ENCODE data around the gene VCP.

The VCP gene

DNA sequence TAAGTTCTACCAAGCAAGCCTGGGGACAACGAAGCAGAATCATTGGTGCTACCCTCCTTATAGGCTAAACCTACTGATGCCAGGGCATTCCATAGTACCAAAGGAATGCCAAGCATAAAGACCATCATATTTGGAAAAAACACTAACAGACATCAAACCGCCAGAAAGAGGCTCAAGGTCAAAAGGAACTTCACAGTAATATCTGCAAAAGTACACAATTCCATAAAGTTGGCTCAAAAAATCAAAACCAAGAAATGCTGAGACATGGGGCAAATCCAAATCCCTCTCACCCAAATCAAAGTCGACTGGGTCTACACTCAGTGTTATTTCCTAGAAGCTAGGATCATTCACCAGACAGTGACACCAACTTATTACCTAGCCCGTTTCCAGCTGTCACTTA, 3.4 kb downstream of the VCP start:
- H3K9me3 ChIP-seq (ENCODE audit: severe bottlenecking), result no peaks in the 10 kb centered on the region
- ATAC-seq (ENCODE audit: low read depth) (no peak), DNase-seq (ENCODE audit: low spot score) (no peak)
- H3K27me3 ChIP-seq (ENCODE audit: insufficient read depth, poor library complexity, severe bottlenecking), result no peaks in the 10 kb centered on the region
- TF ChIP-seq, protein P1, sequence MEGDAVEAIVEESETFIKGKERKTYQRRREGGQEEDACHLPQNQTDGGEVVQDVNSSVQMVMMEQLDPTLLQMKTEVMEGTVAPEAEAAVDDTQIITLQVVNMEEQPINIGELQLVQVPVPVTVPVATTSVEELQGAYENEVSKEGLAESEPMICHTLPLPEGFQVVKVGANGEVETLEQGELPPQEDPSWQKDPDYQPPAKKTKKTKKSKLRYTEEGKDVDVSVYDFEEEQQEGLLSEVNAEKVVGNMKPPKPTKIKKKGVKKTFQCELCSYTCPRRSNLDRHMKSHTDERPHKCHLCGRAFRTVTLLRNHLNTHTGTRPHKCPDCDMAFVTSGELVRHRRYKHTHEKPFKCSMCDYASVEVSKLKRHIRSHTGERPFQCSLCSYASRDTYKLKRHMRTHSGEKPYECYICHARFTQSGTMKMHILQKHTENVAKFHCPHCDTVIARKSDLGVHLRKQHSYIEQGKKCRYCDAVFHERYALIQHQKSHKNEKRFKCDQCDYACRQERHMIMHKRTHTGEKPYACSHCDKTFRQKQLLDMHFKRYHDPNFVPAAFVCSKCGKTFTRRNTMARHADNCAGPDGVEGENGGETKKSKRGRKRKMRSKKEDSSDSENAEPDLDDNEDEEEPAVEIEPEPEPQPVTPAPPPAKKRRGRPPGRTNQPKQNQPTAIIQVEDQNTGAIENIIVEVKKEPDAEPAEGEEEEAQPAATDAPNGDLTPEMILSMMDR (IDR thresholded peaks at IDR 0.05; ENCODE audit: poor library complexity, severe bottlenecking), result no peak
- peaks cover 76% of the 10 kb centered on the region for H3K36me3 ChIP-seq (ENCODE audit: low read depth)
- peaks cover 17% of the 10 kb centered on the region for H3K4me1 ChIP-seq (ENCODE audit: insufficient read depth, poor library complexity, severe bottlenecking)
- H3K4me3 ChIP-seq (ENCODE audit: severe bottlenecking), result no peak overlapping the region
- no peak overlapping the region for H3K27ac ChIP-seq (ENCODE audit: poor library complexity, severe bottlenecking)

DNA sequence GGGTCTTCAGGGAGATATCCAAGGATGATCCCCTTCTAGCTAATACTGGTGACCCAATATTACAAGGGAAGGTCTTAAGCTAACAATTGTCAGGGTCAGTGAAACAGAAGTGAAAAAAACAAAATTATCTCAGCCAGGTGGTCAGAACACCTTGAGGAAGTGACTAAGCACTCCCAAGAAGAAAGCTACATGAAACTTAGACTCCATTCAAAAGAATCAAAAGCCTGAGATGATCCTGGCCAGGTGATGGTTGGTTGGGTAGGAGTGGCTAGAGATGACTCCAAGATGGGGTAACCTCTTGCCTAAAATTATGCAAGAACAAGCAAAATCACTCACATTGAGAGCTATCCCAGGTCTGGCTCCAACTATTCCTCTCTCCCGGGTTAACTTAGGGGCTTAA, 5.4 kb downstream of the VCP start:
- H3K27ac ChIP-seq (ENCODE audit: poor library complexity, severe bottlenecking), result no peak overlapping the region
- ATAC-seq (ENCODE audit: low read depth) (peak; percentile 3; the same call in 1 of the 3 replicates), DNase-seq (ENCODE audit: low spot score) (no peak)
- TF ChIP-seq, protein P1 (IDR thresholded peaks at IDR 0.05; ENCODE audit: poor library complexity, severe bottlenecking), result no peak
- peaks cover 86% of the 10 kb centered on the region for H3K36me3 ChIP-seq (ENCODE audit: low read depth)
- no peak overlapping the region for H3K4me3 ChIP-seq (ENCODE audit: severe bottlenecking)
- no peaks in the 10 kb centered on the region for H3K27me3 ChIP-seq (ENCODE audit: insufficient read depth, poor library complexity, severe bottlenecking)
- H3K4me1 ChIP-seq (ENCODE audit: insufficient read depth, poor library complexity, severe bottlenecking), result peaks cover 13% of the 10 kb centered on the region
- H3K9me3 ChIP-seq (ENCODE audit: severe bottlenecking), result no peaks in the 10 kb centered on the region

DNA sequence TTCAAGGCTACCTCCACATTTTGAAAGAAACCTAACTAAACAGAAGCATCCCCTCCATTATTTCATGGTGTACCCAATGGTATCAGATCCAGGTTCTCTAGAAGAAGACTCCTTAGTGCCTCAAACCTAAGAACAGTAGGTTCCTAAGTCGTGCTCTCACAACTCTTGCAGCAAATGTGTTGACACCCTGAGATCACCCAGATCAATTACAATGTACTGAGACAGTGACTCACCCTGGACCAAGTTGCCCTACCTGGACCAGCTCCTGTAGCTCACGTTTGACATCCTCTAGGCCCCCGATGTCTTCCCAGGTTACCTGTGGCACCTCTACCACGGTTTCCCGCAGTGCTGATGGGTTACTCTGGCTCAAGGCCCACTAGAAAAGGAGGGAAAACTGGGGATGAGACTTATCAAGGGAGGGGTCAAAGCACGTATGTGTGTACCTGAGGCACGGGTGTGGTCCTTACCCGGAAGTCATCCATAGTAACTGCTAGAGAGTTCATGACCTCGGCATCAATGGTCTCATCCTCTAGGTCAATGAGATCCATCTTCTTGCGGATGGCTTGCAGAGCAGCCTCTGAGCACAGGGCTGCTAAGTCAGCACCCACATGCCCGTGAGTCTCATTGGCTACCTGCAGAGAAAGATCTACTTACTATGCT, 11.7 kb downstream of the VCP start:
- TF ChIP-seq, protein P1 (IDR thresholded peaks at IDR 0.05; ENCODE audit: poor library complexity, severe bottlenecking), result no peak
- no peaks in the 10 kb centered on the region for H3K9me3 ChIP-seq (ENCODE audit: severe bottlenecking)
- DNase-seq (ENCODE audit: low spot score) (no peak), ATAC-seq (ENCODE audit: low read depth) (no peak)
- peaks cover 100% of the 10 kb centered on the region for H3K36me3 ChIP-seq (ENCODE audit: low read depth)
- no peak overlapping the region for H3K4me3 ChIP-seq (ENCODE audit: severe bottlenecking)
- no peaks in the 10 kb centered on the region for H3K27me3 ChIP-seq (ENCODE audit: insufficient read depth, poor library complexity, severe bottlenecking)
- no peaks in the 10 kb centered on the region for H3K4me1 ChIP-seq (ENCODE audit: insufficient read depth, poor library complexity, severe bottlenecking)
- no peak overlapping the region for H3K27ac ChIP-seq (ENCODE audit: poor library complexity, severe bottlenecking)

DNA sequence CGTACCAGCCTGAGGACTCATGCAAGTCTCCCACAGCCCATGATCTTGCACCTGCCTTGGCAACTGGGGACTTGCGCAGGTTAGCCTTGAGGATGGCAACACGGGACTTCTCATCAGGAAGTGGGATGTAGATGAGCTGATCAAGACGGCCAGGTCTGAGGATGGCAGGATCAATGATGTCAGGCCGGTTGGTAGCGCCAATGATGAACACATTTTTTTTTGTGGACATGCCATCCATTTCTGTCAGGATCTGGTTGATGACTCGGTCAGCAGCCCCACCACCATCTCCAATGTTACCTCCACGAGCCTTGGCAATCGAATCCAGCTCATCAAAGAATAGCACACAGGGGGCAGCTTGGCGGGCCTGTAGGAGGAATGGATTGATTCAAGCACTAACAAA, 13.0 kb downstream of the VCP start:
- H3K36me3 ChIP-seq (ENCODE audit: low read depth), result peaks cover 93% of the 10 kb centered on the region
- no peak for DNase-seq (ENCODE audit: low spot score)
- ATAC-seq (ENCODE audit: low read depth), result no peak
- no peaks in the 10 kb centered on the region for H3K27me3 ChIP-seq (ENCODE audit: insufficient read depth, poor library complexity, severe bottlenecking)
- H3K4me3 ChIP-seq (ENCODE audit: severe bottlenecking), result no peak overlapping the region
- TF ChIP-seq, protein P1 (IDR thresholded peaks at IDR 0.05; ENCODE audit: poor library complexity, severe bottlenecking), result no peak
- no peaks in the 10 kb centered on the region for H3K4me1 ChIP-seq (ENCODE audit: insufficient read depth, poor library complexity, severe bottlenecking)
- no peak overlapping the region for H3K27ac ChIP-seq (ENCODE audit: poor library complexity, severe bottlenecking)
- no peaks in the 10 kb centered on the region for H3K9me3 ChIP-seq (ENCODE audit: severe bottlenecking)

DNA sequence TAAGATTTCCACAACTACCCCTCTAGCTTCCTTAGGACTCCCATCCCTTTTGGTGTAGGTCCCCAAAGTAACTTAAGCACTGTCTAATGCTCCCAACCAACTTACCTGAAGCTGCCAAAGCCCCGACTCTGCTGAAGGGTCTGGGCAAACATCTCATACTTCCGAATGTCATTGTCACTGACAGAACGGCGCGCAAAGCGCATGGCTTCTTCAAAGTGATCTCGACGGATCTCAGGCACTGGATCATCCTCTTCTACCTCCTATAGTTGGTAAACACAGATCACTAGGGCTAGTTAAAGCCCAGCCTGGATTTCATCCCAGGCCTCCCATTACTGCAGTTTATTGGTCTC, 15.2 kb downstream of the VCP start:
- Histone ChIP-seq H3K27ac (ENCODE audit: poor library complexity, severe bottlenecking) (no peak overlapping the region), H3K9me3 (ENCODE audit: severe bottlenecking) (no peaks in the 10 kb centered on the region), H3K4me1 (ENCODE audit: insufficient read depth, poor library complexity, severe bottlenecking) (no peaks in the 10 kb centered on the region), H3K27me3 (ENCODE audit: insufficient read depth, poor library complexity, severe bottlenecking) (no peaks in the 10 kb centered on the region), H3K4me3 (ENCODE audit: severe bottlenecking) (no peak overlapping the region), H3K36me3 (ENCODE audit: low read depth) (peaks cover 76% of the 10 kb centered on the region)
- TF ChIP-seq, protein P1 (IDR thresholded peaks at IDR 0.05; ENCODE audit: poor library complexity, severe bottlenecking), result no peak
- no peak for ATAC-seq (ENCODE audit: low read depth)
- DNase-seq (ENCODE audit: low spot score), result no peak

All from RWPE2 (cell line).